Activated CD4-positive, alpha-beta T cell treated with anti-CD3 and anti-CD28 coated beads, Interleukin-2, amount 50 U/mL, for 16 hours (primary cell): ENCODE data around the gene ZNF74.

Source experiments
- DNase-seq: peaks from one replicate; pipeline ENCODE4 v3.0.0-alpha.2; 2020

ZNF74 gene

GRCh38 chr22:20434264-20434751, 40.4 kb downstream of the ZNF74 start:
- no peak for DNase-seq

GRCh38 chr22:20434773-20435172, 40.8 kb downstream of the ZNF74 start:
- no peak for DNase-seq

- no peak for DNase-seq
These were observed 41.7 kb downstream of the ZNF74 start for GRCh38 chr22:20435436-20436306.

GRCh38 chr22:20436307-20436767, 42.4 kb downstream of the ZNF74 start:
- DNase-seq = no peak

- DNase-seq = no peak
These were observed 43.0 kb downstream of the ZNF74 start for GRCh38 chr22:20436768-20437612.

GRCh38 chr22:20437613-20438426, 43.9 kb downstream of the ZNF74 start, which contains the start of gene SCARF2:
Gene SCARF2, minus strand, starts transcription at chr22:20437825. Its CDS starts 71 bp downstream, at chr22:20437754.
- DNase-seq = no peak

- no peak for DNase-seq
These were observed 44.4 kb downstream of the ZNF74 start for GRCh38 chr22:20438427-20438677.

- DNase-seq = no peak
These were observed 44.9 kb downstream of the ZNF74 start for GRCh38 chr22:20438678-20439492.

- no peak for DNase-seq
These were observed 45.6 kb downstream of the ZNF74 start for GRCh38 chr22:20439556-20439927.

- DNase-seq = no peak
These were observed 46.1 kb downstream of the ZNF74 start for GRCh38 chr22:20439928-20440575.

- no peak for DNase-seq
These were observed 47.0 kb downstream of the ZNF74 start for GRCh38 chr22:20440637-20441591.

GRCh38 chr22:20441631-20442484, 47.9 kb downstream of the ZNF74 start:
- DNase-seq = no peak

- no peak for DNase-seq
These were observed 48.7 kb downstream of the ZNF74 start for GRCh38 chr22:20442485-20443284.

- DNase-seq = no peak
These were observed 50.4 kb downstream of the ZNF74 start for GRCh38 chr22:20444325-20444724.

- DNase-seq = no peak
These were observed 52.5 kb downstream of the ZNF74 start for GRCh38 chr22:20446383-20446970.

GRCh38 chr22:20448630-20449029, 54.7 kb downstream of the ZNF74 start:
- no peak for DNase-seq

GRCh38 chr22:20449819-20450550, 56.0 kb downstream of the ZNF74 start:
- DNase-seq = no peak
